HepG2 (cell line): ENCODE measurements around the gene RDH8. TPM values are rescaled to one million over a fixed set of nuclear protein-coding genes. Genes with fewer than 3 reads are reported as not detected.

Source experiments
- ATAC-seq: fragments of 200-7000 bp; cut with Tn5 transposase; 3 replicates; pipeline ENCODE4 v1.9.1; 2020; ENCODE audit warnings: mild to moderate bottlenecking, moderate library complexity
- BruUV-seq: library from RNA; stranded (reverse); fragments of 400-500 nt; replicated peaks from 2 replicates; lab custom pipeline; 2021; lab: Mats Ljungman, UMichigan
- CTCF ChIA-PET: fragments of 300-600 bp; formaldehyde crosslinking; extraction: SDS; loops from one replicate; lab custom pipeline; 2021; ENCODE audit warnings: low total read pairs, inconsistent platforms, low intra/inter-chr PET ratio; lab: Yijun Ruan, JAX
- POLR2A ChIA-PET: fragments of 350-600 bp; sonication (Branson Sonifier 250); formaldehyde crosslinking; loops from one replicate; lab custom pipeline; 2020; ENCODE audit warnings: antibody characterized with exemption, inconsistent platforms; lab: Yijun Ruan, JAX
- DNase-seq: peaks from one replicate; pipeline ENCODE4 v3.0.0-alpha.2; 2015; ENCODE audit warnings: low spot score
- FAIRE-seq: peaks from 3 replicates; lab custom pipeline; 2011; peaks lifted over from hg19 to GRCh38; lab: Jason Lieb, UNC
- H2AFZ ChIP-seq: one replicate; pipeline ENCODE4 v1.6.1; 2011; ENCODE audit warnings: low read length, inconsistent platforms
- H3K27ac ChIP-seq: fragments of 300-600 bp; 3 replicates; pipeline ENCODE4 v1.8.0; 2011; ENCODE audit warnings: mixed run types, mild to moderate bottlenecking, mixed read lengths, low read length, inconsistent platforms; ENCODE audit not compliant: insufficient read depth; ENCODE audit errors: extremely low read length
- H3K27me3 ChIP-seq, 2 experiments: fragments of 200-600 bp in 1 of 2; 2 replicates in 1 of 2; 3 replicates in 1 of 2; pipeline versions ENCODE4 v1.6.0 to v1.8.0; 2011; ENCODE audit warnings: low read length in 2 of 2, mild to moderate bottlenecking in 2 of 2, moderate library complexity in 2 of 2, inconsistent platforms in 1 of 2; ENCODE audit not compliant: insufficient read depth in 2 of 2, control insufficient read depth in 1 of 2
- H3K36me3 ChIP-seq, 2 experiments: fragments of 200-600 bp in 1 of 2; replicated peaks in 1 of 2; 2 replicates in 1 of 2; 3 replicates in 1 of 2; pipeline versions ENCODE4 v1.5.1 to v1.8.0; 2011; ENCODE audit warnings: low read length in 2 of 2, inconsistent platforms in 1 of 2; ENCODE audit not compliant: insufficient read depth in 2 of 2, control insufficient read depth in 1 of 2
- H3K4me1 ChIP-seq: 2 replicates; pipeline ENCODE4 v1.5.1; 2012; ENCODE audit warnings: low read length, inconsistent platforms; ENCODE audit not compliant: insufficient read depth
- H3K4me2 ChIP-seq: 2 replicates; pipeline ENCODE4 v1.6.0; 2011; ENCODE audit warnings: low read depth, low read length, inconsistent platforms
- H3K4me3 ChIP-seq, 3 experiments: fragments of 200-600 bp in 1 of 3; sonication (generic), shearing (Covaris generic) in 1 of 3; replicated peaks in 1 of 3; 2 replicates each; pipeline ENCODE4 v1.5.1; 2011 to 2016; ENCODE audit warnings: low read length in 3 of 3, inconsistent platforms in 2 of 3, low read depth in 2 of 3, mild to moderate bottlenecking in 2 of 3, control low read depth in 1 of 3, mixed read lengths in 1 of 3; ENCODE audit not compliant: insufficient read depth in 1 of 3
- H3K79me2 ChIP-seq: one replicate; pipeline ENCODE4 v1.6.1; 2011; ENCODE audit warnings: low read length, inconsistent platforms; ENCODE audit not compliant: insufficient read depth
- H3K9ac ChIP-seq: 2 replicates; pipeline ENCODE4 v1.6.0; 2011; ENCODE audit warnings: mild to moderate bottlenecking, low read depth, low read length, inconsistent platforms; ENCODE audit not compliant: insufficient read depth
- H3K9me3 ChIP-seq: 2 replicates; pipeline ENCODE4 v1.5.1; 2012; ENCODE audit warnings: mild to moderate bottlenecking, low read length
- H4K20me1 ChIP-seq: 2 replicates; pipeline ENCODE4 v1.6.0; 2011; ENCODE audit warnings: inconsistent platforms, mild to moderate bottlenecking, low read length, moderate library complexity; ENCODE audit not compliant: insufficient read depth
- AGO2 ChIP-seq: fragments of 200-400 bp; formaldehyde crosslinking; optimal IDR thresholded peaks from 2 replicates; pipeline ENCODE3; 2017; ENCODE audit warnings: mild to moderate bottlenecking, low read depth, low read length, moderate library complexity
- GABPA ChIP-seq, 2 experiments: IDR thresholded peaks; 2 replicates each; pipeline ENCODE4 v1.6.1; 2011 to 2016; ENCODE audit warnings: low read depth in 2 of 2, low read length in 1 of 2, missing biosample characterization in 1 of 2, missing genetic modification characterization in 1 of 2
- HMGXB3 ChIP-seq: sonication (generic); formaldehyde crosslinking; IDR thresholded peaks from 2 replicates; pipeline ENCODE4 v1.4.0; 2020; ENCODE audit warnings: missing genetic modification reagents, borderline replicate concordance
- KLF15 ChIP-seq: sonication (generic); formaldehyde crosslinking; IDR thresholded peaks from 2 replicates; pipeline ENCODE4 v1.8.1; 2023; ENCODE audit warnings: borderline replicate concordance, mild to moderate bottlenecking, inconsistent platforms, missing genetic modification reagents, mixed read lengths
- MAFG ChIP-seq: sonication (generic); formaldehyde crosslinking; IDR thresholded peaks from 2 replicates; pipeline ENCODE4 v1.5.1; 2020; ENCODE audit warnings: mild to moderate bottlenecking, missing genetic modification reagents
- TBX2 ChIP-seq: sonication (generic); formaldehyde crosslinking; IDR thresholded peaks from 2 replicates; pipeline ENCODE4 v1.5.0; 2020; ENCODE audit warnings: missing genetic modification reagents, mild to moderate bottlenecking, borderline replicate concordance
- ZBTB40 ChIP-seq, 2 experiments: fragments of 450-650 bp in 1 of 2; sonication (generic) in 1 of 2; formaldehyde crosslinking in 1 of 2; IDR thresholded peaks; 2 replicates each; pipeline versions ENCODE4 v1.6.1 to v1.8.0; 2016 to 2022; ENCODE audit warnings: antibody characterized with exemption in 1 of 2, mild to moderate bottlenecking in 1 of 2, missing genetic modification reagents in 1 of 2
- WGBS: methylation state at CpG from one replicate; pipeline ENCODE4 v1.1.6; 2017; ENCODE audit warnings: low lambda C conversion rate; 5-methylcytosine and 5-hydroxymethylcytosine counted together
- in situ Hi-C: cut with HindIII; loops from 2 replicates; pipeline ENCODE4 v1.10.0; 2017; ENCODE audit warnings: low pct_unique_long_range_greater_than_20kb; ENCODE audit not compliant: extremely low pct_ligation_motif_present
- intact Hi-C: fragments of 100-400 bp; cut with micrococcal nuclease; formaldehyde crosslinking; loops from one replicate; pipeline ENCODE4 v1.10.0; 2022; ENCODE audit not compliant: unreplicated experiment
- polyA plus RNA-seq, 8 experiments: library from polyadenylated mRNA; depleted of rRNA in 3 of 8; stranded (reverse) in 7 of 8; unstranded in 1 of 8; fragments of >200 nt; fragmentation: Illumina TruSeq in 4 of 8; extraction: Trizol in 4 of 8; gene quantifications; 2 replicates each; pipeline versions ENCODE4 v1.2.1 to v1.2.3, GENCODE V29; 2011 to 2016; ENCODE audit warnings: low read depth in 4 of 8, missing spikeins in 1 of 8, mixed read lengths in 1 of 8; ENCODE audit not compliant: insufficient read depth in 1 of 8
- total RNA-seq, 5 experiments: library from RNA; depleted of rRNA; stranded (reverse); fragments of >200 nt; fragmentation: Illumina TruSeq; extraction: Trizol; gene quantifications; 2 replicates each; pipeline ENCODE4 v1.2.3, GENCODE V29; 2016; ENCODE audit warnings: low read depth in 1 of 5

The RDH8 gene
- total and polyA plus RNA-seq, 2 of the 13 experiments (the other 11 are each of a cell fraction or from before 2014, with no cell fraction given) = not detected

- H3K27me3 ChIP-seq = peaks cover 0 to 13% of the 10 kb centered on the region in 2 experiments; a peak in 3 of 5 replicates
- peaks cover 12% of the 10 kb centered on the region for H3K4me1 ChIP-seq
- no peak overlapping the region for H3K27ac ChIP-seq
- H3K9ac ChIP-seq = no peak overlapping the region
- BruUV-seq = no TSS peak
- H2AFZ ChIP-seq = no peak overlapping the region
- ChIA-PET POLR2A (no interaction called here), CTCF (no interaction called here)
- H3K36me3 ChIP-seq = no peaks in the 10 kb centered on the region
- no peak overlapping the region for H3K4me2 ChIP-seq
- H3K9me3 ChIP-seq = no peaks in the 10 kb centered on the region
- H4K20me1 ChIP-seq = no peaks in the 10 kb centered on the region
- no peak overlapping the region for H3K4me3 ChIP-seq
- intact Hi-C loops = loop anchor here (2.0 kb wide), 1 partner anchor 68 kb away; no protein-coding TSS in a partner anchor
- TF ChIP-seq KLF15 (CRISPR knock-in tag) (no peak), ZBTB40 (IDR thresholded peaks at IDR 0.05) (peak; percentile 73), ZBTB40 (CRISPR knock-in tag; IDR thresholded peaks at IDR 0.05) (no peak), AGO2 (no peak), GABPA (IDR thresholded peaks at IDR 0.05; ENCODE audit: low read depth, low read length) (peak; percentile 42; the same call in 1 of the 2 replicates), GABPA (CRISPR knock-in tag; IDR thresholded peaks at IDR 0.05; ENCODE audit: low read depth) (peak; percentile 61; the same call in 1 of the 2 replicates), TBX2 (no peak), HMGXB3 (no peak), MAFG (CRISPR knock-in tag) (no peak)
- H3K79me2 ChIP-seq = no peaks in the 10 kb centered on the region
- FAIRE-seq (no peak), DNase-seq (no peak), ATAC-seq (no peak)
- in situ Hi-C loops = no loop called here
- WGBS = 30% methylated on average over 6 of the region's 6 CpGs
These were observed 10.0 kb upstream of the RDH8 start for GRCh38 chr19:10003271-10003670.
